ENCODE results near the gene HSD3B7.

HSD3B7 gene

GRCh38 chr16:30951750-30952149 lies 33.3 kb upstream of the HSD3B7 start:
- ATAC-seq (ENCODE audit: low read depth) = no peak
- no peak for TF ChIP-seq CTCF (IDR thresholded peaks at IDR 0.05; ENCODE audit: poor library complexity, severe bottlenecking)
- DNase-seq (ENCODE audit: low spot score) = no peak
- Histone ChIP-seq H3K4me1 (ENCODE audit: insufficient read depth, poor library complexity, severe bottlenecking) (peaks cover 5% of the 10 kb centered on the region), H3K27me3 (ENCODE audit: insufficient read depth, poor library complexity, severe bottlenecking) (no peaks in the 10 kb centered on the region), H3K36me3 (ENCODE audit: low read depth) (0 out of 2 replicates have a peak, but pooled peaks cover 3% of the 10 kb centered on the region), H3K27ac (ENCODE audit: poor library complexity, severe bottlenecking) (no peak overlapping the region), H3K4me3 (ENCODE audit: severe bottlenecking) (no peak overlapping the region), H3K9me3 (ENCODE audit: severe bottlenecking) (no peaks in the 10 kb centered on the region)

GRCh38 chr16:30953111-30953510 lies 31.9 kb upstream of the HSD3B7 start:
- no peak for DNase-seq (ENCODE audit: low spot score)
- ATAC-seq (ENCODE audit: low read depth) = no peak

GRCh38 chr16:30953511-30954124 lies 31.4 kb upstream of the HSD3B7 start:
- no peak overlapping the region for H3K27ac ChIP-seq (ENCODE audit: poor library complexity, severe bottlenecking)

More at GRCh38 chr16:30953111-30953510, 31.9 kb upstream of the HSD3B7 start:
- no peak overlapping the region for H3K4me3 ChIP-seq (ENCODE audit: severe bottlenecking)
- no peaks in the 10 kb centered on the region for H3K36me3 ChIP-seq (ENCODE audit: low read depth)
- no peaks in the 10 kb centered on the region for H3K27me3 ChIP-seq (ENCODE audit: insufficient read depth, poor library complexity, severe bottlenecking)
- no peak overlapping the region for H3K27ac ChIP-seq (ENCODE audit: poor library complexity, severe bottlenecking)
- H3K9me3 ChIP-seq (ENCODE audit: severe bottlenecking) = no peaks in the 10 kb centered on the region
- H3K4me1 ChIP-seq (ENCODE audit: insufficient read depth, poor library complexity, severe bottlenecking) = peaks cover 5% of the 10 kb centered on the region
- TF ChIP-seq CTCF (IDR thresholded peaks at IDR 0.05; ENCODE audit: poor library complexity, severe bottlenecking) = no peak

GRCh38 chr16:30954993-30955392 lies 30.0 kb upstream of the HSD3B7 start:
- no peaks in the 10 kb centered on the region for H3K9me3 ChIP-seq (ENCODE audit: severe bottlenecking)
- ATAC-seq (ENCODE audit: low read depth) (no peak), DNase-seq (ENCODE audit: low spot score) (no peak)
- H3K36me3 ChIP-seq (ENCODE audit: low read depth) = peaks cover 13% of the 10 kb centered on the region
- peaks cover 5% of the 10 kb centered on the region for H3K4me1 ChIP-seq (ENCODE audit: insufficient read depth, poor library complexity, severe bottlenecking)
- no peak overlapping the region for H3K27ac ChIP-seq (ENCODE audit: poor library complexity, severe bottlenecking)
- TF ChIP-seq CTCF (IDR thresholded peaks at IDR 0.05; ENCODE audit: poor library complexity, severe bottlenecking) = no peak
- no peak overlapping the region for H3K4me3 ChIP-seq (ENCODE audit: severe bottlenecking)
- no peaks in the 10 kb centered on the region for H3K27me3 ChIP-seq (ENCODE audit: insufficient read depth, poor library complexity, severe bottlenecking)

More at GRCh38 chr16:30953511-30954124, 31.4 kb upstream of the HSD3B7 start:
- no peak for ATAC-seq (ENCODE audit: low read depth)
- H3K27me3 ChIP-seq (ENCODE audit: insufficient read depth, poor library complexity, severe bottlenecking) = no peaks in the 10 kb centered on the region
- no peaks in the 10 kb centered on the region for H3K9me3 ChIP-seq (ENCODE audit: severe bottlenecking)
- no peaks in the 10 kb centered on the region for H3K36me3 ChIP-seq (ENCODE audit: low read depth)
- no peak overlapping the region for H3K4me3 ChIP-seq (ENCODE audit: severe bottlenecking)
- peaks cover 5% of the 10 kb centered on the region for H3K4me1 ChIP-seq (ENCODE audit: insufficient read depth, poor library complexity, severe bottlenecking)
- TF ChIP-seq CTCF (IDR thresholded peaks at IDR 0.05; ENCODE audit: poor library complexity, severe bottlenecking) = peak; percentile 62
- DNase-seq (ENCODE audit: low spot score) = no peak
